Panc1 (cell line): ENCODE measurements around the gene CAMSAP2. TPM values are rescaled to one million over a fixed set of nuclear protein-coding genes. Genes with fewer than 3 reads are reported as not detected.

Source experiments
- ATAC-seq: fragments of 200-7000 bp; cut with Tn5 transposase; 2 replicates; pipeline ENCODE4 v1.9.1; 2020; ENCODE audit warnings: mild to moderate bottlenecking, moderate library complexity
- BruUV-seq: library from RNA; stranded (reverse); fragments of 400-500 nt; replicated peaks from 2 replicates; lab custom pipeline; 2021; lab: Mats Ljungman, UMichigan
- CTCF ChIA-PET: fragments of 300-600 bp; sonication (Branson Sonifier 250); formaldehyde crosslinking; loops from one replicate; lab custom pipeline; 2022; ENCODE audit warnings: antibody characterized with exemption; lab: Charles Lee
- POLR2A ChIA-PET: fragments of 300-600 bp; sonication (Branson Sonifier 250); formaldehyde crosslinking; loops from one replicate; lab custom pipeline; 2022; ENCODE audit warnings: antibody characterized with exemption; lab: Charles Lee
- DNase-seq: peaks from one replicate; pipeline ENCODE4 v3.0.0-alpha.2; 2010; ENCODE audit warnings: low read depth, low spot score
- H3K27ac ChIP-seq: 2 replicates; pipeline ENCODE4 v1.5.1; 2011; ENCODE audit warnings: mild to moderate bottlenecking, low read length, inconsistent platforms
- H3K27me3 ChIP-seq: fragments of 200-500 bp; sonication (Bioruptor generic); 2 replicates; pipeline ENCODE4 v1.6.0; 2014; ENCODE audit warnings: low read length, inconsistent platforms; ENCODE audit not compliant: control insufficient read depth, insufficient read depth
- H3K36me3 ChIP-seq: fragments of 200-500 bp; sonication (Bioruptor generic); 2 replicates; pipeline ENCODE4 v1.5.1; 2014; ENCODE audit warnings: inconsistent platforms, mild to moderate bottlenecking, low read length, moderate library complexity; ENCODE audit not compliant: control insufficient read depth, insufficient read depth
- H3K4me1 ChIP-seq: 2 replicates; pipeline ENCODE4 v1.5.1; 2011; ENCODE audit warnings: inconsistent platforms, mild to moderate bottlenecking, low read length, moderate library complexity; ENCODE audit not compliant: control insufficient read depth, insufficient read depth
- H3K4me3 ChIP-seq, 2 experiments: 2 replicates each; pipeline ENCODE4 v1.5.1; 2011 to 2012; ENCODE audit warnings: low read depth in 2 of 2, low read length in 2 of 2, mild to moderate bottlenecking in 2 of 2, inconsistent platforms in 1 of 2, moderate library complexity in 1 of 2
- H3K9me3 ChIP-seq: fragments of 200-500 bp; sonication (Bioruptor generic); 2 replicates; pipeline ENCODE4 v1.5.1; 2014; ENCODE audit warnings: low read depth, mild to moderate bottlenecking, inconsistent platforms, low read length, moderate library complexity; ENCODE audit not compliant: control insufficient read depth, insufficient read depth
- CTCF ChIP-seq: fragments of 450-650 bp; IDR thresholded peaks from 2 replicates; pipeline ENCODE4 v1.5.1; 2017; ENCODE audit warnings: mild to moderate bottlenecking
- POLR2AphosphoS5 ChIP-seq: IDR thresholded peaks from 2 replicates; pipeline ENCODE4 v1.6.1; 2012; ENCODE audit warnings: mild to moderate bottlenecking, low read depth, low read length, moderate library complexity
- REST ChIP-seq, 2 experiments: IDR thresholded peaks; 2 replicates each; pipeline ENCODE4 v1.6.1; 2011 to 2012; ENCODE audit warnings: low read depth in 2 of 2, control low read depth in 1 of 2, low read length in 1 of 2, mild to moderate bottlenecking in 1 of 2, moderate library complexity in 1 of 2; ENCODE audit not compliant: insufficient read depth in 1 of 2
- SIN3A ChIP-seq: IDR thresholded peaks from 2 replicates; pipeline ENCODE4 v1.6.1; 2012; ENCODE audit warnings: low read depth, mild to moderate bottlenecking, low read length, moderate library complexity, borderline replicate concordance; ENCODE audit not compliant: insufficient read depth
- TCF7L2 ChIP-seq: IDR thresholded peaks from 2 replicates; pipeline ENCODE4 v1.6.1; 2011; ENCODE audit warnings: mild to moderate bottlenecking, low read depth, low read length, inconsistent platforms
- in situ Hi-C: cut with HindIII; loops from 2 replicates; pipeline ENCODE4 v1.10.0; 2016; ENCODE audit warnings: low sequenced_read_pairs, low pct_unique_long_range_greater_than_20kb
- intact Hi-C: fragments of 100-400 bp; cut with micrococcal nuclease; formaldehyde crosslinking; loops from one replicate; pipeline ENCODE4 v1.10.0; 2022; ENCODE audit not compliant: unreplicated experiment
- total RNA-seq: library from RNA; stranded (reverse); gene quantifications from one replicate; pipeline ENCODE4 v1.2.1, GENCODE V29; 2021; ENCODE audit not compliant: unreplicated experiment

CAMSAP2 gene
- total RNA-seq, 1 experiment from 2014 or later, result 40.1 TPM

DNA sequence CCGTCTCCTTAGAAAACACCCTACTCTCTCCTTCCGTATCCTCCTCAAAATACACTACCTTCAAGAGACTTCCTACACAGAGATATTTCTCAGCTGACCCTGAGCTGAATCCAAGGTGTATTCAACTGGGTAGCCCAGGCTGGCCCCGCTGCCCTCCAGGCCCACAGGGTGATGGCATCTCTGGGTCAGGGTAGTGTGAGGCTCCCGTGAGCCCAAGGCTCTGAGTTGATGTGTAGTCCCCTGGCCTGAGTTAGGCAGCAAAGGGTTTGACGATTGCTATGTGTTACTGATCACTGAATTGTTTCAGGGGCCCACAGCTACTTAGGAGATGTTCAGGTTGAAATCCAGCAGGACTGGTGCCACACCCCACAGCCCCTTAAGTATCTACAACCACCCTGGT, 162.7 kb downstream of the CAMSAP2 start:
- ChIA-PET CTCF (no interaction called here), POLR2A (interaction anchor here (0.5 kb wide), 1 partner anchor 82 kb away, joined by 5 read pairs; no protein-coding TSS in a partner anchor)
- no peak for DNase-seq
- ATAC-seq, result no peak
- Histone ChIP-seq H3K4me3 (no peak overlapping the region), H3K9me3 (no peaks in the 10 kb centered on the region), H3K27ac (no peak overlapping the region), H3K27me3 (no peaks in the 10 kb centered on the region), H3K4me1 (0 out of 2 replicates have a peak, but pooled peaks cover 6% of the 10 kb centered on the region), H3K36me3 (no peaks in the 10 kb centered on the region)
- intact Hi-C loops (no loop called here), in situ Hi-C loops (no loop called here)
- BruUV-seq, result no TSS peak
- no peak for TF ChIP-seq CTCF
- no peak for TF ChIP-seq TCF7L2
- TF ChIP-seq POLR2AphosphoS5, result no peak
- no peak for TF ChIP-seq SIN3A
- no peak for TF ChIP-seq REST (IDR thresholded peaks at IDR 0.05; ENCODE audit: insufficient read depth in 1 of 2, low read depth in 2 of 2, low read length in 1 of 2)

GRCh38 chr1:200901796-200902444, 163.2 kb downstream of the CAMSAP2 start:
- no peak overlapping the region for H3K4me3 ChIP-seq
- 0 out of 2 replicates have a peak, but pooled peaks cover 6% of the 10 kb centered on the region for H3K4me1 ChIP-seq
- no peak overlapping the region for H3K27ac ChIP-seq
- intact Hi-C loops (no loop called here), in situ Hi-C loops (no loop called here)
- DNase-seq, result no peak
- no peaks in the 10 kb centered on the region for H3K9me3 ChIP-seq
- ATAC-seq, result no peak
- no TSS peak for BruUV-seq
- TF ChIP-seq SIN3A (no peak), TCF7L2 (no peak), CTCF (no peak), POLR2AphosphoS5 (no peak), REST (IDR thresholded peaks at IDR 0.05; ENCODE audit: insufficient read depth in 1 of 2, low read depth in 2 of 2, low read length in 1 of 2) (no peak)
- ChIA-PET POLR2A (no interaction called here), CTCF (no interaction called here)
- no peaks in the 10 kb centered on the region for H3K36me3 ChIP-seq
- no peaks in the 10 kb centered on the region for H3K27me3 ChIP-seq
